B cell (primary cell): ENCODE results near the gene RPA1. TPM values are rescaled to one million over a fixed set of nuclear protein-coding genes. Genes with fewer than 3 reads are reported as not detected.

Experiments used
- ATAC-seq: fragments of 200-7000 bp; cut with Tn5 transposase; one replicate; pipeline ENCODE4 v1.10.0; 2021; ENCODE audit warnings: low read depth, mild to moderate bottlenecking, moderate number of reproducible peaks, moderate library complexity
- CTCF ChIA-PET: fragments of 350-600 bp; sonication (Branson Sonifier 250); formaldehyde crosslinking; loops from one replicate; lab custom pipeline; 2021; ENCODE audit warnings: antibody characterized with exemption, inconsistent platforms; lab: Charles Lee
- POLR2A ChIA-PET: fragments of 350-600 bp; sonication (Branson Sonifier 250); formaldehyde crosslinking; loops from one replicate; lab custom pipeline; 2021; ENCODE audit warnings: antibody characterized with exemption; lab: Charles Lee
- DNase-seq: peaks from one replicate; pipeline ENCODE4 v3.0.0; 2013
- H2AFZ ChIP-seq: 2 replicates; pipeline ENCODE4 v1.6.1; 2012; ENCODE audit warnings: mild to moderate bottlenecking, low read depth, low read length; ENCODE audit not compliant: insufficient read depth, poor library complexity, severe bottlenecking
- H3K27ac ChIP-seq, 2 donors: 1 replicate in 1 of 2; 2 replicates in 1 of 2; pipeline ENCODE4 v1.5.1; 2012 to 2013; ENCODE audit warnings: low read length in 2 of 2, mild to moderate bottlenecking in 2 of 2, moderate library complexity in 1 of 2
- H3K27me3 ChIP-seq, 4 experiments: fragments of 200-600 bp in 1 of 4; sonication (generic) in 1 of 4; replicated peaks in 1 of 4; 1 replicate in 2 of 4; 2 replicates in 2 of 4; pipeline versions ENCODE4 v1.6.1 to v1.7.0; 2013 to 2016; ENCODE audit warnings: low read length in 3 of 4, mild to moderate bottlenecking in 2 of 4, mixed read lengths in 1 of 4, moderate library complexity in 1 of 4; ENCODE audit not compliant: insufficient read depth in 4 of 4, control insufficient read depth in 3 of 4; ENCODE audit errors: control extremely low read depth in 1 of 4
- H3K36me3 ChIP-seq, 2 experiments: replicated peaks in 1 of 2; 1 replicate in 1 of 2; 2 replicates in 1 of 2; pipeline versions ENCODE4 v1.6.1 to v1.7.1; 2013; ENCODE audit warnings: low read length in 1 of 2; ENCODE audit not compliant: insufficient read depth in 2 of 2, control insufficient read depth in 1 of 2; ENCODE audit errors: control extremely low read depth in 1 of 2, extremely low read depth in 1 of 2
- H3K4me1 ChIP-seq, 2 donors: fragments of 200-600 bp in 1 of 2; sonication (generic) in 1 of 2; 1 replicate in 1 of 2; 2 replicates in 1 of 2; pipeline versions ENCODE4 v1.5.1 to v1.6.1; 2013 to 2017; ENCODE audit warnings: low read length in 2 of 2; ENCODE audit not compliant: control insufficient read depth in 2 of 2, insufficient read depth in 2 of 2
- H3K4me2 ChIP-seq: replicated peaks from 2 replicates; pipeline ENCODE3; 2012; ENCODE audit warnings: mild to moderate bottlenecking, low read depth, low read length; ENCODE audit not compliant: poor library complexity, severe bottlenecking
- H3K4me3 ChIP-seq, 5 experiments: fragments of 200-600 bp in 1 of 5; sonication (generic) in 1 of 5; 1 replicate in 3 of 5; 2 replicates in 2 of 5; pipeline versions ENCODE4 v1.5.1 to v1.7.0; 2011 to 2016; ENCODE audit warnings: low read length in 4 of 5, mild to moderate bottlenecking in 4 of 5, low read depth in 2 of 5, control low read depth in 1 of 5, moderate library complexity in 1 of 5; ENCODE audit not compliant: insufficient read depth in 1 of 5; ENCODE audit errors: control extremely low read depth in 1 of 5, extremely low read depth in 1 of 5
- H3K79me2 ChIP-seq: fragments of 200-600 bp; sonication (generic); one replicate; pipeline ENCODE4 v1.6.0; 2016; ENCODE audit warnings: low read length; ENCODE audit not compliant: control insufficient read depth, insufficient read depth
- H3K9ac ChIP-seq: fragments of 200-600 bp; sonication (generic); 2 replicates; pipeline ENCODE4 v1.6.1; 2017; ENCODE audit warnings: mild to moderate bottlenecking, low read length, moderate library complexity
- H3K9me3 ChIP-seq, 3 donors: one replicate each; pipeline versions ENCODE4 v1.6.1 to v1.7.1; 2013; ENCODE audit warnings: low read length in 2 of 3; ENCODE audit not compliant: control insufficient read depth in 2 of 3, insufficient read depth in 1 of 3; ENCODE audit errors: control extremely low read depth in 1 of 3
- H4K20me1 ChIP-seq: 2 replicates; pipeline ENCODE4 v1.6.0; 2012; ENCODE audit warnings: mild to moderate bottlenecking, low read length; ENCODE audit not compliant: insufficient read depth, control insufficient read depth, poor library complexity, severe bottlenecking
- H3K27ac Mint-ChIP-seq: one replicate; pipeline ENCODE4 v1.8.0; 2021; ENCODE audit warnings: mixed read lengths
- H3K27me3 Mint-ChIP-seq: one replicate; pipeline ENCODE4 v1.8.0; 2021; ENCODE audit warnings: mixed read lengths
- H3K4me1 Mint-ChIP-seq: one replicate; pipeline ENCODE4 v1.8.0; 2021; ENCODE audit warnings: mixed read lengths
- H3K4me3 Mint-ChIP-seq: one replicate; pipeline ENCODE4 v1.8.0; 2021; ENCODE audit warnings: mixed read lengths
- H3K9me3 Mint-ChIP-seq: one replicate; pipeline ENCODE4 v1.8.0; 2022; ENCODE audit warnings: mixed read lengths; ENCODE audit not compliant: insufficient read depth
- EZH2 ChIP-seq: IDR thresholded peaks from 2 replicates; pipeline ENCODE4 v1.6.1; 2012; ENCODE audit warnings: borderline replicate concordance, low read depth, mild to moderate bottlenecking, moderate library complexity, low read length; ENCODE audit not compliant: insufficient read depth, poor library complexity, severe bottlenecking
- WGBS: methylation state at CpG from one replicate; pipeline ENCODE4 v1.1.5; 2013; ENCODE audit warnings: missing lambda C conversion rate; ENCODE audit not compliant: insufficient coverage; 5-methylcytosine and 5-hydroxymethylcytosine counted together
- intact Hi-C: fragments of 100-400 bp; cut with micrococcal nuclease; formaldehyde crosslinking; loops from one replicate; pipeline ENCODE4 v1.10.0; 2022
- polyA plus RNA-seq: library from polyadenylated mRNA; depleted of rRNA; stranded (reverse); fragments of >200 nt; gene quantifications from 2 replicates; pipeline ENCODE4 v1.2.3, GENCODE V29; 2012
- total RNA-seq, 2 donors: library from RNA; stranded (reverse); fragments of 120-200 nt in 1 of 2; gene quantifications; 1 replicate in 1 of 2; 2 replicates in 1 of 2; pipeline versions ENCODE4 v1.2.3 to v1.2.4, GENCODE V29; 2013 to 2022
- TF ChIP-seq, protein P1 (sequence below): fragments of 200-600 bp; IDR thresholded peaks from one replicate; pipeline ENCODE4 v1.8.0; 2022; ENCODE audit warnings: antibody characterized with exemption, mild to moderate bottlenecking

RPA1 gene
- total and polyA plus RNA-seq, 2 donors (not counting 1 experiment from before 2014, with no cell fraction given): 27.0 to 94.5 TPM

- H3K27me3 ChIP-seq: no peaks in the 10 kb centered on the region
- H3K79me2 ChIP-seq: peaks cover 4% of the 10 kb centered on the region
- Mint-ChIP-seq H3K4me1 (no peaks in the 10 kb centered on the region), H3K27me3 (no peaks in the 10 kb centered on the region), H3K4me3 (no peak overlapping the region), H3K27ac (no peak overlapping the region), H3K9me3 (no peaks in the 10 kb centered on the region)
- WGBS: 91% methylated on average over 10 of the region's 12 CpGs
- H3K27ac ChIP-seq: no peak overlapping the region
- TF ChIP-seq, protein P1, sequence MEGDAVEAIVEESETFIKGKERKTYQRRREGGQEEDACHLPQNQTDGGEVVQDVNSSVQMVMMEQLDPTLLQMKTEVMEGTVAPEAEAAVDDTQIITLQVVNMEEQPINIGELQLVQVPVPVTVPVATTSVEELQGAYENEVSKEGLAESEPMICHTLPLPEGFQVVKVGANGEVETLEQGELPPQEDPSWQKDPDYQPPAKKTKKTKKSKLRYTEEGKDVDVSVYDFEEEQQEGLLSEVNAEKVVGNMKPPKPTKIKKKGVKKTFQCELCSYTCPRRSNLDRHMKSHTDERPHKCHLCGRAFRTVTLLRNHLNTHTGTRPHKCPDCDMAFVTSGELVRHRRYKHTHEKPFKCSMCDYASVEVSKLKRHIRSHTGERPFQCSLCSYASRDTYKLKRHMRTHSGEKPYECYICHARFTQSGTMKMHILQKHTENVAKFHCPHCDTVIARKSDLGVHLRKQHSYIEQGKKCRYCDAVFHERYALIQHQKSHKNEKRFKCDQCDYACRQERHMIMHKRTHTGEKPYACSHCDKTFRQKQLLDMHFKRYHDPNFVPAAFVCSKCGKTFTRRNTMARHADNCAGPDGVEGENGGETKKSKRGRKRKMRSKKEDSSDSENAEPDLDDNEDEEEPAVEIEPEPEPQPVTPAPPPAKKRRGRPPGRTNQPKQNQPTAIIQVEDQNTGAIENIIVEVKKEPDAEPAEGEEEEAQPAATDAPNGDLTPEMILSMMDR: no peak
- TF ChIP-seq EZH2: no peak
- ChIA-PET CTCF (interaction anchor here (0.5 to 3.0 kb wide), 13 partner anchors 12 to 473 kb away, joined by 3 to 27 read pairs (median 4); partner anchors contain the start of gene RTN4RL1), POLR2A (no interaction called here)
- intact Hi-C loops: loop anchor here (5.0 to 10.0 kb wide), 3 partner anchors 161 to 471 kb away; partner anchors contain the start of gene OVCA2
- H3K4me2 ChIP-seq: no peak overlapping the region
- H4K20me1 ChIP-seq: no peaks in the 10 kb centered on the region
- ATAC-seq: no peak
- H3K4me3 ChIP-seq: no peak overlapping the region
- DNase-seq: no peak
- H3K9me3 ChIP-seq: no peaks in the 10 kb centered on the region
- peaks cover 17 to 81% of the 10 kb centered on the region in 2 experiments for H3K36me3 ChIP-seq
- no peak overlapping the region for H3K9ac ChIP-seq
- no peak overlapping the region for H2AFZ ChIP-seq
- H3K4me1 ChIP-seq: no peaks in the 10 kb centered on the region
These were observed 51.2 kb downstream of the RPA1 start for GRCh38 chr17:1880851-1881630.

GRCh38 chr17:1882836-1883235, 53.0 kb downstream of the RPA1 start:
- no peaks in the 10 kb centered on the region for H3K9me3 Mint-ChIP-seq
- WGBS: 87% methylated on average over 10 of the region's 10 CpGs
- ATAC-seq: peak; percentile 53
- POLR2A ChIA-PET: no interaction called here
- no peak for TF ChIP-seq EZH2
- TF ChIP-seq, protein P1: peak; percentile 60
- Histone ChIP-seq H3K4me3 (no peak overlapping the region), H3K27ac (no peak overlapping the region), H3K79me2 (peaks cover 4% of the 10 kb centered on the region), H4K20me1 (no peaks in the 10 kb centered on the region), H3K36me3 (peaks cover 17 to 75% of the 10 kb centered on the region in 2 experiments), H3K9me3 (no peaks in the 10 kb centered on the region), H2AFZ (no peak overlapping the region), H3K4me2 (no peak overlapping the region), H3K4me1 (no peaks in the 10 kb centered on the region), H3K9ac (no peak overlapping the region), H3K27me3 (no peaks in the 10 kb centered on the region)
- no peaks in the 10 kb centered on the region for H3K27me3 Mint-ChIP-seq
- intact Hi-C loops: loop anchor here (5.0 to 10.0 kb wide), 3 partner anchors 159 to 469 kb away; partner anchors contain the start of gene OVCA2
- H3K4me1 Mint-ChIP-seq: no peaks in the 10 kb centered on the region
- H3K4me3 Mint-ChIP-seq: no peak overlapping the region
- CTCF ChIA-PET: interaction anchor here (1.0 to 3.0 kb wide), 10 partner anchors 17 to 404 kb away, joined by 3 to 27 read pairs (median 5); partner anchors contain the start of gene HIC1
- peak; percentile 55 for DNase-seq
- no peak overlapping the region for H3K27ac Mint-ChIP-seq
